Cardiac muscle cell (in vitro differentiated cells and primary cell): ENCODE results near the gene MLIP. TPM values are rescaled to one million over a fixed set of nuclear protein-coding genes. Genes with fewer than 3 reads are reported as not detected.

ENCODE experiments used
- DNase-seq, 2 donors: peaks; one replicate each; pipeline versions ENCODE4 v3.0.0 to v3.0.0-alpha.2; 2010 to 2017; ENCODE audit warnings: low read depth in 1 of 2, low spot score in 1 of 2
- H3K27ac ChIP-seq: fragments of 200-600 bp; sonication (generic); 2 replicates; pipeline ENCODE4 v1.5.1; 2016
- H3K27me3 ChIP-seq: fragments of 200-600 bp; sonication (generic); 2 replicates; pipeline ENCODE4 v1.6.0; 2016; ENCODE audit warnings: control low read depth
- H3K36me3 ChIP-seq: fragments of 200-600 bp; sonication (generic); 2 replicates; pipeline ENCODE4 v1.5.1; 2016; ENCODE audit warnings: control low read depth
- H3K4me1 ChIP-seq: fragments of 200-600 bp; sonication (generic); 2 replicates; pipeline ENCODE4 v1.8.1; 2017; ENCODE audit warnings: low read depth, mild to moderate bottlenecking, mixed run types
- H3K4me3 ChIP-seq: fragments of 200-600 bp; sonication (generic); 2 replicates; pipeline ENCODE4 v1.5.1; 2016; ENCODE audit warnings: mild to moderate bottlenecking
- H3K9me3 ChIP-seq: fragments of 200-600 bp; sonication (generic); 2 replicates; pipeline ENCODE4 v1.5.1; 2017; ENCODE audit warnings: low read depth, mild to moderate bottlenecking, control low read depth
- polyA plus RNA-seq: library from polyadenylated mRNA; unstranded; fragments of >200 nt; fragmentation: Nextera tagmentation; extraction: Ambion mirVana; gene quantifications from 2 replicates; pipeline ENCODE4 v1.2.1, GENCODE V29; 2016
- total RNA-seq: library from RNA; depleted of rRNA; stranded (reverse); fragments of >200 nt; gene quantifications from 2 replicates; pipeline ENCODE4 v1.2.3, GENCODE V29; 2016
- TF ChIP-seq, protein P1 (sequence below): IDR thresholded peaks from 2 replicates; pipeline ENCODE4 v1.5.1; 2012; ENCODE audit warnings: low read depth, mild to moderate bottlenecking, low read length

MLIP gene
- total and polyA plus RNA-seq, 2 experiments from 2014 or later: 60.5 to 68.9 TPM

DNA sequence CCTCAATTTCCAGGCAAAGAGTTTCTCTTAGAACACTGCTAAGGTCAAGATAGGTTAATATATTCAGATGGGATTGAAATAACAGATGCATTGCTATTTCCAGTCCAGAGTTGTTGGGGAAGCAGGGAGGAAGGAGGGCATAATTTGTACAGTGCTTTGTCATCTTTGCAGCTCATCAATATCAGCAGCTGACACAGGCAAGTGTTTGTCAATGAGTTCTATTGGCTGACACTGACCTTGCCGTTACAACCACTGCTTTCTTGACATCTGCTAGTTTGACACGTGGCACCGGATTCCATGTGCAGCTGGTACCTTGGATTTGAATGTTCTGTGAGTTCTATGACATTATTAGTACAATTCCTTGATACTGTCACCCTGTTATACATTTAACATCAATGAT is 28.0 kb upstream of the MLIP start:
- Histone ChIP-seq H3K4me3 (no peak overlapping the region), H3K4me1 (peaks cover 18% of the 10 kb centered on the region), H3K9me3 (no peaks in the 10 kb centered on the region), H3K27me3 (no peaks in the 10 kb centered on the region), H3K27ac (no peak overlapping the region), H3K36me3 (no peaks in the 10 kb centered on the region)
- TF ChIP-seq, protein P1, sequence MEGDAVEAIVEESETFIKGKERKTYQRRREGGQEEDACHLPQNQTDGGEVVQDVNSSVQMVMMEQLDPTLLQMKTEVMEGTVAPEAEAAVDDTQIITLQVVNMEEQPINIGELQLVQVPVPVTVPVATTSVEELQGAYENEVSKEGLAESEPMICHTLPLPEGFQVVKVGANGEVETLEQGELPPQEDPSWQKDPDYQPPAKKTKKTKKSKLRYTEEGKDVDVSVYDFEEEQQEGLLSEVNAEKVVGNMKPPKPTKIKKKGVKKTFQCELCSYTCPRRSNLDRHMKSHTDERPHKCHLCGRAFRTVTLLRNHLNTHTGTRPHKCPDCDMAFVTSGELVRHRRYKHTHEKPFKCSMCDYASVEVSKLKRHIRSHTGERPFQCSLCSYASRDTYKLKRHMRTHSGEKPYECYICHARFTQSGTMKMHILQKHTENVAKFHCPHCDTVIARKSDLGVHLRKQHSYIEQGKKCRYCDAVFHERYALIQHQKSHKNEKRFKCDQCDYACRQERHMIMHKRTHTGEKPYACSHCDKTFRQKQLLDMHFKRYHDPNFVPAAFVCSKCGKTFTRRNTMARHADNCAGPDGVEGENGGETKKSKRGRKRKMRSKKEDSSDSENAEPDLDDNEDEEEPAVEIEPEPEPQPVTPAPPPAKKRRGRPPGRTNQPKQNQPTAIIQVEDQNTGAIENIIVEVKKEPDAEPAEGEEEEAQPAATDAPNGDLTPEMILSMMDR: no peak
- DNase-seq: no peak

DNA sequence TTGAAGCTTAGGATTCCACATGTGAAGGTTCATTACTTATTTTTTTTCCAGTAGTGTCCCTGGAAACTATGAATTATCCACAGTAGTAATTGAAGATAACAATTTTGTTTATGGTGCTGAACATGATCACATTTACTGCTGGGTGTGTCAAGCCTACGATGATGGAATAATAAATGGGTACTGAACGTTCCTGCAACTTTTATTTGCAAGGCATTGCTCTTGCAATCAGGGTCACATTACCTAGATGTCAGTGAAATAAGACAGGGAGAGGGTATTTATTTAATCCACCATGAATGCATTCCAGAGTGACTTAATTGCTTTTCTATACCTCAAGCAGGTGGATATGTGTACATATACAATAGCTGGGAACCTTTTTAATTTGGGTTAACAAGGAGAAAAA is 27.0 kb upstream of the MLIP start:
- Histone ChIP-seq H3K4me3 (no peak overlapping the region), H3K4me1 (peaks cover 18% of the 10 kb centered on the region), H3K36me3 (no peaks in the 10 kb centered on the region), H3K27me3 (no peaks in the 10 kb centered on the region), H3K9me3 (no peaks in the 10 kb centered on the region), H3K27ac (no peak overlapping the region)
- DNase-seq: no peak
- TF ChIP-seq, protein P1: no peak

DNA sequence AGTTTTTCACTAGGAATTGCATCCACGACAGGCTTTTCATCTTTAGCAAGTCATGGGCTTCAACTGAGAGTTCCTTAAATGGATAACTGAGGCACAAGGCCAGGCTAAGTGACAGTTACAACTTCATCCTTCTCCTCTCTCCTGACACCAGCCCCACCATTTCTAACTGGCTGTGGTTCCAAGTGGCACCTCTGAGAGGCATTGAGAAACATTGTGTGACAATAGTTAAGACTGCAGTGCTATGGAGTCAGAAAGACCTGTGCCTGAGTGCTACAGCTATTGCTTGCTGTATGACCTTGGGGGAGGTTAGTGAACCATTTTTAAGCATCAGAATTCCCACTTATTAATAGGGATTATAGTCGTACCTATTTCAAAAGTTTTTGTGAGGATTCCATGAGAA is 26.2 kb upstream of the MLIP start:
- TF ChIP-seq, protein P1: no peak
- Histone ChIP-seq H3K9me3 (no peaks in the 10 kb centered on the region), H3K36me3 (no peaks in the 10 kb centered on the region), H3K27me3 (no peaks in the 10 kb centered on the region), H3K4me3 (no peak overlapping the region), H3K27ac (peak overlapping the region; percentile 53), H3K4me1 (peaks cover 18% of the 10 kb centered on the region)
- no peak for DNase-seq

DNA sequence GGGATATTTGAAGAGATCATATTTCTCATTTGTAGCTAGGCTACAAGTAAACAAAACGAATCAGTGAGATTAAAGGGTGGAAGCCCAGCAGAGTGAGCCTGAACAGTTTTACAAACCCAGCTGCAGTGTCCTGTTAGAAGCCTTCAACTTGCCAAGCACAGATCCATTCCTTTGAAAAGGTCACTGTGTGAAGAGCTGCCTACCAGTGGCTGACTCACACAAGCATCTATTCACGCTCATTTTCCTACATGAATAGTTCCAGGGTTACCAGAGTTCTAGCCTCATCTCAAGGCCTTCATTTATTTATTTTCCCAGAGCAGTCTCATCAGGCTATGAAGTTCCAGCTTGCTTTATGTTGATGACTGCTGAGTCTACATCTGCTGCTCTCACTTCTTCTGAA is 25.7 kb upstream of the MLIP start:
- Histone ChIP-seq H3K4me3 (no peak overlapping the region), H3K27me3 (no peaks in the 10 kb centered on the region), H3K4me1 (peaks cover 18% of the 10 kb centered on the region), H3K9me3 (no peaks in the 10 kb centered on the region), H3K36me3 (no peaks in the 10 kb centered on the region), H3K27ac (peak overlapping the region; percentile 53)
- TF ChIP-seq, protein P1: no peak
- DNase-seq: no peak

DNA sequence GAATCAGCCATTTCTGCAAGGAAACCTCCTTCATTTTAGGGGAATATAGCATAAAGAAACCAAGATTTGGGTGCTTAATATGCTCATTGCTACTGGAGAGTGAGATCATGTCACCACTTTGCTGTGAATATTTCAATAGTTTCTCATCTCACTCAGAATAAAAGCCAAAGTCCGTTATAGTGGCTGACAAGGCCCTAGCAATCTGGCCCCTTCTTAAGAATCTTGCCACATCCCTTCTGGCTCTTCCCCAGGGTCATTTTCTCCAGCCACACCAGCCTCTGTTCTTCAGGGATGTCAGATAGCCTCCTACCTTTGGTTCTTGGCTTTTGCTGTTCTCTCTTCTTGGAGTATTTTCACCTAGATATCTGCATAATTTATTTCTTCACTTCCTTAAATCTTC is 24.8 kb upstream of the MLIP start:
- H3K4me3 ChIP-seq: no peak overlapping the region
- TF ChIP-seq, protein P1: no peak
- H3K36me3 ChIP-seq: no peaks in the 10 kb centered on the region
- H3K9me3 ChIP-seq: no peaks in the 10 kb centered on the region
- H3K27ac ChIP-seq: no peak overlapping the region
- peaks cover 18% of the 10 kb centered on the region for H3K4me1 ChIP-seq
- H3K27me3 ChIP-seq: no peaks in the 10 kb centered on the region
- DNase-seq: no peak

DNA sequence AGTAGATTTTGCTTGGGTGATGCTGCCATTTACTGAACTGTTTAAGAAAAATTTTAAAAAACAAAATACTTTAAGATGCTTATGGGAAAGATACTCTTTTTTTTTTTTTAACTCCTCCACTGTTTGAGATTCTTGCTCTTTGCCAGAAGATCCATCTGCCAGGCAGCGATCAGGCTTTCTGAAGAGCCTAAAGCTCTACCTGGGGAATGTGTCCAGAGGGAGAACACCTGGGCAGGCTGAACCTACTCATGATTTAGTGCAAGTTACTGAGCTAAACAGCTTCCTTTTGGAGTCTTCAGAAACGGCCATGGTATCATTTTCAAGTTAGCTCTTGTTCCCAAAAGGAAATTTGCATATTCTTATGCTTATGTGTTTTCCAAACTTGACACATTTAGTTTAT is 23.5 kb upstream of the MLIP start:
- Histone ChIP-seq H3K4me3 (no peak overlapping the region), H3K27ac (no peak overlapping the region), H3K9me3 (no peaks in the 10 kb centered on the region), H3K36me3 (no peaks in the 10 kb centered on the region), H3K27me3 (no peaks in the 10 kb centered on the region), H3K4me1 (peaks cover 17% of the 10 kb centered on the region)
- TF ChIP-seq, protein P1: no peak
- DNase-seq: no peak
